IPS-18c (cell line): Measurements from ENCODE around the gene RBM38.

Source experiments
- H3K4me3 ChIP-seq: 2 replicates; pipeline ENCODE4 v1.7.0; 2013; ENCODE audit warnings: low read depth, mild to moderate bottlenecking, low read length, moderate library complexity; ENCODE audit not compliant: insufficient read depth
- H3K9me3 ChIP-seq: one replicate; pipeline ENCODE4 v1.6.1; 2013; ENCODE audit warnings: mild to moderate bottlenecking, low read length, moderate library complexity; ENCODE audit not compliant: control insufficient read depth, insufficient read depth

The RBM38 gene

DNA sequence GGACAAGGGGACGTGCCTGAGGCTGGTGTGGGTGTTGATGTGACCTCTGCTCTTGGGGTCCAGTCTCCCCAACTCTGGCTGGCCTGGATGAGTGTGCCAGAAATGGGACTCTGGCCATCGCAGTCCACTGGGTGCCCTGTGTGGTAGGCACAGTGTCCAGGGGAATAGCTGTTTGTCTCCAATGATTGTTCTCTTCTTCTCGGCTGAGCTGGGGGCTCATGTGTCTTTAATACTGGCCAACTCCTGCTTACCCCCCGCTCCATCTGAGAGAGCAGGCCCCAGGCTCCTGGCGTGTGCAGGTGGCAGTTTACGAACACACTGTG lies 45.0 kb downstream of the RBM38 start:
- Histone ChIP-seq H3K4me3 (no peak overlapping the region), H3K9me3 (no peaks in the 10 kb centered on the region)

DNA sequence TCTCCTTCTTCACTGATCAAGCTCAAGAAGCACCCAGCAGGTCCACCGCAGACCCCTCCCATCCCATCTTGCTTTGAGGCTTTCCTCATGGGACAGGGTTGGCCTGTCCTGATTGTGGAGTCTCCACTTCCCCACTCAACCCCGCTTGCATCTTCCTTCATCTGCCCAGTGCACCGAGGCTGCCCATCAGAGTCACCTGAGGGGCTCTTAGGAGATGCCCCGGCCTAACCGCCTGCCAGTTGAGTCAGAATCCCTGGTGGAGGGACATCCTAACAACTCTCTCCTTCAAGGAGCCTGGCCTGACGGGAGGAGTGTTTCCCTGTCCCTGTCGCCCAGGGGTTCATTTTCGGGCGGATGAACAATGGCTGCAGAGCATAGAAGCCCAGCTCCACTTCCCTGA lies 46.1 kb downstream of the RBM38 start:
- no peak overlapping the region for H3K4me3 ChIP-seq
- H3K9me3 ChIP-seq, result no peaks in the 10 kb centered on the region

DNA sequence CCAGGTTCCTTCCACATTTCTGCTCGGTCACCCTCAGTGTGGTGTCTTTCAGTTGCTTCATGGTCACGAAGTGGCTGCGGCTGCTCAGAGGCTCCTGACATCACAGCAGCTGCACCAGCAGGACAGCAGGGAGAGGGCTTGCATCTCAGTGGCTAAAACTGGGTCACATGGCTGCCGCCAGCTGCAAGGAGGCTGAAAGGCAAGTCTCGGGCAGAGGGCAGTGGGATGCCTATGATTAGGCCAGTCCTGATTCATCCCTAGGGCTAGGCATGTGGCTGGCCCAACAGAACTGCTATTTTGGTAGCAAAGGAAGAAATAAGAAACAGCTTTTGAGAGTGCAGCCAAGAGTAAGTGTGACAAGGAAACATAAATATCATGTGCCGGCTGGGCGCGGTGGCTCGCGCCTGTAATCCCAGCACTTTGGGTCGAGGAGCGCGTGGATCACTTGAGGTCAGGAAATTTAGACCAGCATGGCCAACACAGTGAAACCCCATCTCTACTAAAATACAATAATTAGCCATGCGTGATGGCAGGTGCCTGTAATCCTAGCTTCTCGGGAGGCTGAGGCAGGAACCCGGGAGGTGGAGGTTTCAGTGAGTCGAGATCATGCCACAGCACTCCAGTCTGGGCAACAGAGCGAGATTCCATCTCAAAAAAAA lies 46.6 kb downstream of the RBM38 start:
- no peak overlapping the region for H3K4me3 ChIP-seq
- H3K9me3 ChIP-seq, result no peaks in the 10 kb centered on the region

DNA sequence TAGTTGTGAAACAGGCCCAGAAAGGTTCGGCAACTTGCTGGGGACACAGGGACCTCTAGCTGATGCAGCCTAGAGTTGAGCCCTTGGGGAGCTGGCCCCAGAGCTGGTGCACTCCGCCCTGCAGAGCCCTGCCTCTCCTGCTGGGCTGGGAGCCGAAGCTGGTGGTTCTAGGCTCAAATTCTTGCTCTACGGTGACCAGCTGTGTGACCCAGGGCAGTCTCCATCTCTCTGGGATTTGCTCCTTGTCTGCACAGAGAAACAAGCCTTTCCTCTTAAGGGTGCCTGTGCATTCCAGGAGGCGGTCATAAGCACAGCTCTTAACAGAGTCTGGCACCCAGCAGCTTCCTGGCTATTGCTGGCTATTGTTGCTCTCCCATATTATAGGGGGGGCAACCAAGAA lies 47.4 kb downstream of the RBM38 start:
- Histone ChIP-seq H3K9me3 (no peaks in the 10 kb centered on the region), H3K4me3 (no peak overlapping the region)

DNA sequence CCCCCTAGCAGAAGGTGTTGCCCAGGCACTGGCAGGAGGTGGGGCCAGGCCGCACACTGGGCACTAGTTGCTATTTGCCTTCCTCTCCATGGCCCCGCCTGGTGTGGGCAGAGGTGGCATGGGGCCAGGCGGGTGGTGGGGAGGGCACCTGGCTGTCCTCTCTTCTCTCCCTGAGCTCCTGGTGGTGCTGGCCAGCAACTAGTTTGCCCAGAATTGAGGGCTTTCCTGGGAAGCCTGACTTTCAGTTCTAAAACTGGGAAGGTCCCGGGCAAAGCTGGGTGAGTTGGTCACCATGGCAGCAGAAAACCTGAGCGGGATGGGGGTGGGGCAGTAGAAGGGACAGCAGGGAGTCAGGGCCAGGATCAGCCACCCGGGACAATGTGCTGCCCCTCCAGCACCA lies 48.2 kb downstream of the RBM38 start:
- no peaks in the 10 kb centered on the region for H3K9me3 ChIP-seq
- H3K4me3 ChIP-seq, result no peak overlapping the region

DNA sequence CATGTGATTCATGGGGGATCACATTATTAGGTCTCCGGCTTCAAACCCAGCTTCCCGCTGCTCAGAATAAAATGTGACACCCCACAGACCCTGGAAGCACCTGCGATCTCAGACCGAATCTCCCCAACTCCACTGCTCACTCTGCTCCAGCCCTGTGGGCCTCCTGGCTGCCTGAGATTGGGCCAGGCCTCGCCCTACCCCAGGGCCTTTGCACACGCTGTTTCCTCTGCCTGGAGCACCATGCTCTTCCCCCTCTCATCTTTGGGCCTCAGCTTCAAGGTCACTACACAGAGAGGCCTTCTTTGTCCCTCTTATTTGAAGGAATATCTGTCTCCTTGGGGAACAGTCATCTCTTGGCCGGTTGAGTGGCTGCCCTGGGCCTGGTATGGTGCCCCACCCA lies 48.8 kb downstream of the RBM38 start:
- H3K4me3 ChIP-seq, result no peak overlapping the region
- H3K9me3 ChIP-seq, result no peaks in the 10 kb centered on the region

DNA sequence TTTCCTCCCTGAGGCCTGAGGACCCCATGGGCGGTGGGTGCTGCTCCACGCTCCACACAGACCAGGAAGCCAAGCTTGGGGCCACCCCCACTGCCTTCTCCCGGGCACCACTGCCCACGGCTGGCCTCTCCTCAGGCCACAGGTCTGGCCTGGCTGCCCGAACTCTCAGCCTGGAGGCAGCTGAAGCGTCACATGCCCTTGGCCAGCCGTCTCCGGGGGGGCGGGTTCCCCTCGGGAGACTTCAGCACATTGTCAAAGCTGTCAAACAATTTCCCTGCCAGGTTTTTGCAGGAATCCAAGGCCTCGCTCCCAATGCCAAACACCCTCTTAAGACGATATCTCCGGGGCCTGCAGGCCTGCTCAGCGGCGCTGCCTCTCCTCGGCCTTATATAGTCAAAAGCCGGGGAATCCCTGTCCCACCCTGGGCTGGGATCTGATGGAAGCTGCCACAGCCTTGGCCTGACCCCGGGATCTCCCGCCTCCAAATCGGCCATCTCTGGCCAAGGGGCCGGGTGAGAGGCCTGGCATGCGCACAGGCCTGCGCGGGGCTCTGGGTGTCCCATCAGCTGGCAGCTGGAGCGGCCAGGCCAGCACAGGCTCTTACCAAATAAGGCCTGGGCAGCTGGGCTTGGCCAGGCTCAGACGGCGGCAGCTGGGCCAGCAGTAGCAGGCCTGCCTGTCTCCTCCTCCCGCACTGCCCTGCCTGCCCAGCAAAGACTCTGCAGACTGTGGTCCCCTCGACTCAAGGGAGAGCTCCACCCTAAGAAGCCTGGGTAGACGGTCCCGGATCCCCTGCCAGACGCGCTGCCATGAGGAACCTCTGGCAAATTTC lies 49.7 kb downstream of the RBM38 start:
- Histone ChIP-seq H3K9me3 (no peaks in the 10 kb centered on the region), H3K4me3 (no peak overlapping the region)

DNA sequence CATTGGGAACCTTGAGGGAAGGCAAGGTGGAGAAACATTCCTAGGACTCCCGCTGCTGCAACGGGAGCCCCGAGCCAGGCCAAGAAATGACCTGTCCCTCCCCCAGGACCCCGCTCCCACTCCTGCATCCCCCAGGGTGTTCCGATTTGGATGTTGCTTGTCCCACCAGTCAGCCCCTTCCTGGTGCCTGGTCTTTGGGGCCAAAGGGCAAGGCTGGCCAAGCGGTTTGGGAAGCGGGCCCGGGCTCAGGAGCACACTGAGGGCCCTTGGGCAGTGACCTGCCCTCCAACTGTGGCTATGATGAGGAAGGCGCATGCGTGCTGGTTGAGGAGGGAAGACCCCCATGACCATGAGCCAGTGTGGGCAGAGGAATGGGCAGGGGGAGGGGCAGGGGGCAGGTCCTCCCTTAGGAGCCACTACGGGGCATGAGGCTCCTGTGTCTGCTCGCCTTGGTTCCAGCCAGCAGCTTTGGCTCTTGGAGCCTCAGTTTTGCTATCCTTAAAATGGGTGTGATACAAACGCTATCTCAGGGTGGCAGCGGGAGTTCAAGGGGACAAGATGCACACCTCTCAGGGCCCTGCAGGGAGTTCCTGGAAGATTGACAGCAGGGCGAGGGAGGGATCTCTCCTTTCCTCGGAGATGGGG lies 50.4 kb downstream of the RBM38 start:
- Histone ChIP-seq H3K9me3 (no peaks in the 10 kb centered on the region), H3K4me3 (no peak overlapping the region)

DNA sequence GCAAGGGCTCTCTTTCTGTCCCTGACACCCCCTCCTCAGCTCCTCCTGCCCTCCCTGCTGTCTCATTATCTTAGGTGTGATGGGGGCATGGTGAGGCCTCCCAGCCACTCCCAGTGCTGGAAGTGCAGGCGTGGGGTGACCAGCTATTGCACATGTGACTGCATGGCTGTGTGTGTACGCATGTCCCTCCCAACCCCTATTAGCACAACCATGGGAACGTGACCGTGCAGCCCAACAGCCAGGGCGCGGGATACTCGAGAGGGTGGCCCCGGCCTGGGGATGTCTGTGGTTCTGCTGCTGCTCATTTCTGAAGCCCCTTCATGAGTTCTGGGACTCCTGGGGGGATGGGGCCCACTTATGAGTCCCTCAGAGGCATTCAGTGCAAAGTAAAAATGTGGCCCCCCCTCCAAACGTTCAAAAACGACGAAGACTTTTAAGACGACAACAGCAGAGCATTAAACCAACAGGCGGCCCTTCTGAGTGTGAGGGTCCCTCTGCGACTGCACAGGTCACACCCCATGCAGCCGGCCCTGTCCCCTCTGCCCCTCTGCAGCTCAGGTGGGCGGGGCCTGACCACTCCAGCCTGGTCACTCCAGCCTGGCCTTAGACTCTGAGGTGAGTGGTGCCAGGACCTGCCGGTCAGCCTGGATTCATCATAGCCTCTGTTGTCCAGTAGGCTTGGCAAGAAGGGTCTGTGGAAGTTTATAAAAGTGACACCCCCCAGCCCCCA lies 51.1 kb downstream of the RBM38 start:
- no peak overlapping the region for H3K4me3 ChIP-seq
- no peaks in the 10 kb centered on the region for H3K9me3 ChIP-seq

DNA sequence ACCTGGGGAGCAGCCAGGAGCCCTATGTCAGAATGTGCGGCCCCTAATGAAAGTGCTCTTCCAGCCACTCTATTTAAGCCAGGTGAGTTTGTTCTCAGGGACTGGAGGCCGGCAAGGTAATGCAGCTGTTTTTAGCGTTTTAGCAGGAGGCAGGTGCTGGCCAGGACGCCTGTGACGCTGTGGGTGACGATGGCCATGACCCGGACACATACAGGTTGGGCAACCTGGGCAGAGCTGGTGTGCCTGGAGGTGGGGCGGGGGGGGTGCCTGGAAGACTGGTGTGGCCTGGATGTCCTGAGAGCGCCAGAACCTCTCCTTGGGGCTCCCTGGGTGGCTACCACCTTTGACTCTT lies 51.7 kb downstream of the RBM38 start:
- Histone ChIP-seq H3K9me3 (no peaks in the 10 kb centered on the region), H3K4me3 (no peak overlapping the region)

DNA sequence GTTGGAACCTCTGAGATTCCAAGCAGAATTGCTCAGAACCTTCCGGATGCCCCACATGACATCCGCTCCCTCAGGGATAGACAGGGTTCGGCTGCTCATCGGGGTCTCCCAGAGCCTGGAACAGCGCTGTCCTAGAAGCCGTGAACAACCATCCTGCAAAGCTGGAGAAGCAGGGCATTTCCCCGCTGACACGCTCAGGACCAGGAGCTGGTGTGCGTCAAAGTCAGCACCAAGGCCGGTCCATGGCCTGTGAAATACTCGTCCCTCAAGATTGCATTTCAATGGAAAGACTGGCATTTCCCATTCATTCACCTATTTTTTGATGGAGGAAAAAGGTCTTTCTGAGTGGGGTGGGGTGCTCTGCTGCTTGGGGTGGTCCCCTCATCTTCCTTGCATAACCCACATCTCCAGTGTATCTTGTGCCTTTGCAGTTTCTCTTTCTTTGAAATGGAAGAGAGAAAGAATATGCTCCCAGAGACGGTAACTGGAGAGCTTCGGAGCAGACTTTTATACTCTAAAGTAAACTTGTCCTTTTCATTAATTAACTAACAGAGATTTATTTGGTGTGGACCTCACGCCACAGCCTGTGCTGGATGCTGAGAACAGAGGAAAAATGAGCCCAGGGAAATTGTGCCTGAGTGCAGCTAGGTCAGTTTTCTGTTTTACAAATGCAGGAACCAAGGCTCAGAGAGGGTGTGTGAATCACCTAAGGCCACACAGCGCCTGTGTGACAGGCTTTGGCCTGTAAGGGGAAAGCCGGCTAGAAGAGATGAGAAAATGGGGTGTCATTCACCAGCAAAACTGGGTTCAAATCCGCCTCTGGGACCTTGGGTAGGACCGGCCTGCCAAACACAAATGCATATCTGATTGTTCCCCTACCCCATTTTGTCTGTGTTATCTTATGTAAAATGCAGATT lies 52.4 kb downstream of the RBM38 start:
- Histone ChIP-seq H3K9me3 (no peaks in the 10 kb centered on the region), H3K4me3 (no peak overlapping the region)

DNA sequence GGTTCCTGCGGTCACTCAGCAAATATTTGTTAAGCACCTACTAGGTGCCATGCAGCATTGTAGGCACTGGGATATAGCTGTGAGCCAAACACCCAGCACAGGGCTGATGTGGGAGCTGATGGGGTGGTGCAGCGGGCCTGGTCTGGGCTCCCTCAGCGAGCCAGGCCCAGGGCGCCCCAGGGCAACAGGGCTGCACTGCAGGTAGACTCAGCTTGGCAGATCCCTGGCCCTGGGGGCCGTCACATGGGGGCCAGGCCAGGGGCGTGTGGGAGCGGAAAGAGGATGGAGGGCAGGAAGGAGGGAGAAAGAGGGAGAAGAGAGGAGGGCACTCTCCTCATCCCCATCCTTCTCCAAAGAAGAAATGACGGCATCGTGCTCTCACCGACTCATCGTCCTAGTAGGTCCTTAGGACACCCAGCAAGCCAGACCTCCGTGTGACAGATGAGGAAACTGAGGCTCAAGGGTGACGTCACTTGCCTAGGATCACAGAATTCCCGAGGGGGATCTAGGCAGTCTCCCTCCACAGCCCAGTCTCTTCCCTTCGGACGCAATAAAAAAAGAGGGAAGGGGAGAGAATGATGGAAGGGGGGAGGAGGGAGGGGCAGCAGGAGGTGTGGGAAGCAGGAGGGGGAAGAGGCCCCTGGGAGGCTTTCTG lies 53.3 kb downstream of the RBM38 start:
- Histone ChIP-seq H3K4me3 (no peak overlapping the region), H3K9me3 (no peaks in the 10 kb centered on the region)

DNA sequence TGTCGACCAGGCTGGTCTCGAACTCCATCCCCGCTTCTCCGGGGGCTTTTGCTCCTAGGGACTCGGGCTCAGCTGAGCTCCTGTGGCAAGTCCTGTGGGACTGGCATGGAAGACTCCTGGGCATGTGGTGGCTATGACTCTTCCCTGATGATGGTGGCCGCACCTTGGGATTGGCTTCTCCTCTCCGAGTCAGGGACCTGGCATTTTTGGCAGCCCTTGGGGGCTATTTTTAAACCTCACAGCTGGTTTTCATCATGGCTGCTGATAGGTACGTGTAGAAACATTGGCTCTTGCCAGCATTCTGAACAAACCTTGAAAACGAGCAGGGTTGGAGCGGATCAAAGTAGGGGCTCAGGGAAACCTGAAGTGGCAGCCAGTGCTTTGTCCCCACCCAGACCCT lies 54.1 kb downstream of the RBM38 start:
- Histone ChIP-seq H3K4me3 (no peak overlapping the region), H3K9me3 (no peaks in the 10 kb centered on the region)

DNA sequence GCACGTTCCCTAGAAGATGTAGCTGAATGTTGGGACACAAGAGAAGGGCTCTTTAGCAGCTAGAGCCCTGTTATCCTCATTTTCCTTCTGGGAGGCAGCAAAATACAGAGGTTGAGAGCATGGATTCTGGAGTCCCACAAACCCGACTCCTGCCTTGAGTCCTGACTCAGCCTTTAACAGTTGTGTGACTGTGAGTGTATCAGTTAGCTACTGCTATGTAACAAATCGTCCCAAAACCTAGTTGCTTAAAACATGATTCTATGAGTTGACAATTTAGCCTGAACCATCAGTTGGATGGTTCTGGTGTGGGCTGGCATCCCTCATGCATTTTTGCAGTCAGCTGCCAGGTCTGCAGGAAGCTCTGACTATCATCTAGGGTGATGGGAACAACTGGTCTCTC lies 54.6 kb downstream of the RBM38 start:
- no peak overlapping the region for H3K4me3 ChIP-seq
- H3K9me3 ChIP-seq, result no peaks in the 10 kb centered on the region

DNA sequence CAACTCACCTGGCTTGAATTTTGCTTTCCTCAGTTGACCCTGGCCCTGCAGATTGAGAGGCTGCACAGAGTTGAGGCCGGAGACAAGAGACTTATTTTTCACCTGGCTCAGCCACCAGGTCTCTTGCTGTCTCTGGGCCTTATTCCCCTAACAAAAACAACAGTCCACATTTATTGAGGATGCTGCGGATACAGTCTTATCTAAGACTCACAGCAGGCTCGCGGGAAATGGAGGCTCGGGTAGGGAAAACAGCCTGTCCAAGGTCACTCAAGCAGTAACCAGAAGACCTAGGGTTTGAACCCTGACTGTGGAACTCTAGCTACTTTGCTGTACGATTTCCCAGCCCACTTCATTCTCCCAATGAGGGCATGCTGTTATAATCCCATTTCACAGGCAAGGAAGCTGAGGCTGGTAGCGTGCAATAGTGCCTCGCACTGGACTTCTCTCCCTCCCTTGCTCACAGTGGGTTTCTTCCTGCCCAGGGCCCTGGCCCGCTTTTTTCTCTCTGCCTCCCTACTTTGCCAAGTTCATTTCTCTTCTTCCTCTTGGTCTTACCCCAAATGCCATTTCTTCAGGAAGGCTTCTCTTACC lies 57.7 kb downstream of the RBM38 start:
- H3K9me3 ChIP-seq, result no peaks in the 10 kb centered on the region
- H3K4me3 ChIP-seq, result no peak overlapping the region
